CD1c-positive myeloid dendritic cell (primary cell): ENCODE measurements around the gene LCE1F.

ENCODE experiments used
- DNase-seq: peaks from one replicate; pipeline ENCODE4 v3.0.0-alpha.2; 2016; ENCODE audit errors: extremely low spot score

The LCE1F gene, protein sequence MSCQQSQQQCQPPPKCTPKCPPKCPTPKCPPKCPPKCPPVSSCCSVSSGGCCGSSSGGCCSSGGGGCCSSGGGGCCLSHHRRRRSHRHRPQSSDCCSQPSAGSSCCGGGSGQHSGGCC

DNA sequence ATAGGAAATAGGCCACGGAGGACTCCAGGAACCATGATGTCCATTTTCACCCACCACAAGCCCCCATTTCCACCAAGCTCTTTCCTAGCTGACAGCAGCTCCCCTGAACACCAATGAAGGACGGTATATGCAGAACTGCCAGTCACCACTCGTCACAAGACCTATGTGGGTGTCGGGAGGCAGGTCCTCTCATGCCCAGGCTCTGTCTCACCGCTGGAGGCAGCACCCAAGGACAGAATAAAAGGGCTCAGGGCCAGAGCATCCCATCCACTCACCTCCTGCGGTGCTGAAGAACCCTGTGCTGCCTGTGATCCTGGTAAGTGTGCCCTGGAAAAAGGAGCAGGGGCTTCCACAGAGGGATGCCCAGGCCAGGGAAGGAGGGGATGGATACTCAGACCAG lies at the start of gene LCE1F:
LCE1F (plus strand) TSS at position 266 of the 400 bp plus-strand sequence. CDS start 1,232 bp downstream, outside the sequence.
- DNase-seq = no peak

DNA sequence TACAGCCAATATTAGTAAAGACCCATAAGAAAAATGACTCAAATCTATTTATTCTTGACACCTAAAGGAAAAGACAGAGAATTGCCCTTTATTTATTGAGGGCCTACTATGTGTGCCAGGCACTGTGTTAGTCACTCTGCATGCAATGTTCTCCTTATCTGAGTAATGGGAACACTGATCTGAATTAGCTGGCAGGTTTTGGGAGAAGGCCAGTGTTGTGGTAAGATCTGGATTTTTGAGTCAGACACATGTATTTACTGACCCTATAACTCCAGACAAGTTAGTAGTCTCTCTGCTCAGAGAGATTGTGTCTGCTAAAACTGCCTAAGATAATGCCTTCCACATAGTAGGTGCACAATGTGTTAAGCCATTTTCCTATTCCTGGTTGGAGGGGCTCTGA lies 49.7 kb upstream of the LCE1F start:
- DNase-seq = no peak

- no peak for DNase-seq
Measured at GRCh38 chr1:152728986-152729385, 46.0 kb upstream of the LCE1F start.

DNA sequence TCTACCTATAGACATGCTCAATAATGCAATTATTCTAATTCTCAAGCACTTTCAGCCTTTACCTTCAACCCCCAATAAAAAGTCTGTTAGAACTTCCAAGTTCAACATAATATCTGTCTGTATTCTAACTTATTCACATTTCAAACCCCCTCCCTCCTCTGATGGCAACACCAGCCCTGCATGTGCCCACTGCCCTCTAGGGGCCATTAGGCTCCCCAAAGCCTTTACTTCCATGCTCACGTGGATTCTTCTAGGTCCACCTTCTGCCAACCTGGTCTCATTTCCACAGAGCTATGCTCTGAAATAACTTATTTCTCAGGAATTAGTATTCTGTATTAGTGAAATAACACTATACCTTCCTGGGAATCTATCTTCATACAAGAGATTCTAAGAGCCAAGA lies 39.3 kb upstream of the LCE1F start:
- no peak for DNase-seq

- no peak for DNase-seq
Measured at GRCh38 chr1:152737997-152738396, 36.9 kb upstream of the LCE1F start.

- DNase-seq = no peak
Measured at GRCh38 chr1:152739841-152740240, 35.1 kb upstream of the LCE1F start.

DNA sequence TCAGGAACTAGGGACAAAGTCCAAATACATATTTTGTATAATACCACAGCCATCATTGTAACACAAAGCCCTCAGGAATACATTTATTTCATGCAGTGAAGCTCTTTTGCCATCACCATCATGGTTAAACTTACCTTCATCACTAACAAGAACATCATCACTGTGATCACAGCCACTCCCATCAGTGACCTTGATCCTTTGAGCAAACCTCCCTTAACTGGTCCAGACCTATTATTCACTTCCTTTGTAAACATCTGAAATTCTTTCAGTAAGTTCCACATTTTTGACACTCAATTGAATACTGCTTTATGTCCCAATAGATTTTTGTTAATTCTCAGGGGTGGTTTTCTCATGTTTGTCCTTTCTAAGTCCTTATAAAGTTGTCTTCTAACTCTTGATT lies 33.3 kb upstream of the LCE1F start:
- DNase-seq = no peak

- DNase-seq = no peak
Measured at GRCh38 chr1:152743371-152744145, 31.4 kb upstream of the LCE1F start.

DNA sequence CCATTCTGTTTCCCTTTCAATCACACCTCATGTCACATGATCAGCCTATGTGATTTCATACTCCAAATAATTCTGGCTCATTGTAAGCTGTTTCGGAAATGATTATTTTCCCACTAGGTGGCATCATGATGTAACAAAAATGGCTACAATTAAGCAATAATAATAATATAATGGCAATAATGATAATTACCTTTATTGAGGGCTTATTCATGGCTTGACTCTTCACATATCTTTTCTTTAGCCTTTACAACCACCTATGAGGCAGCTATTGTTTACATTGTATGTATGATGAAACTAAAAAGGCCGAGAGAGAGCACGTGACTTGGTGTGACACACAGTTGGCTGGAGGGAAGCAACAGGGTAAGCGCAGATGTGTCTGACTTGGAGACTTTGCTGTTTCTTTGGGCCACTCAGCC lies 29.6 kb upstream of the LCE1F start:
- no peak for DNase-seq

DNA sequence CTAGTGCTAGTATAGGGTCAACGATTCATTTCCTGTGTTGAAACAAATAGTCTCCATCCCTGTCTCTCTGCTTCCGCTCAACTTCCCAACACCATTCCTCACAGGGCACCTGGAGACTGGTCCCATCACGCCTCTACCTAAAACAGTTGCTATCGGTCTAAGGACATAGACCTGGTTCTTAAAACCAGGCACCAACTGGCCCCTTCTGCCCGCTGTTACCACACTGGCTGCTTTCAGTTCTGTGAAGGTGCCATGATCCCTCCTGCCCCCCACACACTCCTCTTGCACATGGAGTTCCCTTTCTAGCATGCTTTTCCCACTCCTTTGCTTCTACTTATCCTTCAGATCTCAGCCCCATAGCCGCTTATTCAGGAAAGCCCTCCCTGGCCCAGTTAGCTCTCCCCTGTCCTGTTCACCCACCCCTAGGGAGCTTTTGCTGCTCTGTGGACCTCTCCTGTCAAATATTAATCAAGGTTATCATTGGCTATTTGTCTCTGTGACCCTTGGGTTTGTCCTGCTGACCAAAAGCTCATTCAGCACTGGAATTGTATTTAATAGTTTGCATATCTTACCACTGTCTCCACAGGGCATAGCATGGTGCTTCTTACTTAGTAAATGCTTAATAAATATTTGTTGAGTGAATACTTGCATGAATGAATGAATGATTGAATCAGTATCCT lies 29.0 kb upstream of the LCE1F start:
- no peak for DNase-seq

GRCh38 chr1:152747831-152748230 lies 27.1 kb upstream of the LCE1F start:
- no peak for DNase-seq

- no peak for DNase-seq
Measured at GRCh38 chr1:152752225-152752624, 22.7 kb upstream of the LCE1F start.

- no peak for DNase-seq
Measured at GRCh38 chr1:152753586-152753985, 21.4 kb upstream of the LCE1F start.

GRCh38 chr1:152756872-152757271 lies 18.1 kb upstream of the LCE1F start:
- DNase-seq = no peak

GRCh38 chr1:152757747-152758146 lies 17.2 kb upstream of the LCE1F start, which contains the start of gene KPRP:
KPRP (plus strand) TSS chr1:152758025; CDS start chr1:152759589, 1,564 bp downstream.
- DNase-seq = no peak

GRCh38 chr1:152758636-152759035 lies 16.3 kb upstream of the LCE1F start:
- no peak for DNase-seq

DNA sequence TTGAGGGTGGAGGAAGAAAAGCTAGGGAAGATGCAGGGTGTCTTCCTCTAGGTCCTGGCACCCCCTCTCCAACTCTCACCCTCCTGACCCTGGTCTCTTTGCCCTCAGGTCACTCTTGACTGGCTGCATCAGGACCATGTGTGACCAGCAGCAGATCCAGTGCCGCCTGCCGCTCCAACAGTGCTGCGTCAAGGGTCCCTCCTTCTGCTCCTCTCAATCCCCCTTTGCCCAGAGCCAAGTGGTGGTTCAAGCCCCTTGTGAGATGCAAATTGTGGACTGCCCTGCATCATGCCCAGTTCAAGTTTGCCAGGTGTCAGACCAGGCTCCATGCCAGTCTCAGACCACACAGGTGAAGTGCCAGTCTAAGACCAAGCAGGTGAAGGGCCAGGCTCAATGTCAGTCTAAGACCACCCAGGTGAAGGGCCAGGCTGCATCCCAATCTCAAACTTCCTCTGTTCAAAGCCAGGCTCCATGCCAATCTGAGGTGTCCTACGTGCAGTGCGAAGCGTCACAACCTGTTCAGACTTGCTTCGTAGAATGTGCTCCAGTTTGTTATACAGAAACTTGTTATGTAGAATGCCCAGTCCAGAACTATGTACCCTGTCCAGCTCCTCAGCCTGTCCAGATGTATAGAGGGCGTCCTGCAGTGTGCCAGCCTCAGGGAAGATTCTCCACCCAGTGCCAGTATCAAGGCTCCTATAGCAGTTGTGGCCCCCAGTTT lies 15.3 kb upstream of the LCE1F start:
- no peak for DNase-seq

DNA sequence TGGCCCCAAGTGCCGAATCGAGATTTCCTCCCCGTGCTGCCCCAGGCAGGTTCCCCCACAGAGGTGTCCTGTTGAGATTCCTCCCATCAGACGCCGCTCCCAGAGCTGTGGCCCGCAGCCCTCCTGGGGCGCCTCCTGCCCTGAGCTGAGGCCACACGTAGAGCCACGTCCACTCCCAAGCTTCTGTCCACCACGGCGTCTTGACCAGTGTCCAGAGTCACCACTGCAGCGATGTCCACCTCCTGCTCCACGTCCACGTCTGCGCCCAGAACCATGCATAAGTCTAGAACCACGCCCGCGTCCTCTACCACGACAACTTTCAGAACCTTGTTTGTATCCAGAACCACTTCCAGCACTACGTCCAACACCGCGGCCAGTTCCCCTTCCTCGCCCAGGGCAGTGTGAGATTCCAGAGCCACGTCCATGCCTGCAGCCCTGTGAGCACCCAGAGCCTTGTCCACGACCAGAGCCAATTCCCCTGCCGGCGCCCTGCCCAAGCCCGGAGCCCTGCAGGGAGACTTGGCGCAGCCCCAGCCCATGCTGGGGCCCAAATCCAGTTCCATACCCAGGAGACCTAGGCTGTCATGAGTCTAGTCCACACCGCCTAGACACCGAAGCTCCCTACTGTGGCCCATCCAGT lies 14.3 kb upstream of the LCE1F start:
- no peak for DNase-seq

GRCh38 chr1:152761609-152762213 lies 13.2 kb upstream of the LCE1F start:
- DNase-seq = no peak

DNA sequence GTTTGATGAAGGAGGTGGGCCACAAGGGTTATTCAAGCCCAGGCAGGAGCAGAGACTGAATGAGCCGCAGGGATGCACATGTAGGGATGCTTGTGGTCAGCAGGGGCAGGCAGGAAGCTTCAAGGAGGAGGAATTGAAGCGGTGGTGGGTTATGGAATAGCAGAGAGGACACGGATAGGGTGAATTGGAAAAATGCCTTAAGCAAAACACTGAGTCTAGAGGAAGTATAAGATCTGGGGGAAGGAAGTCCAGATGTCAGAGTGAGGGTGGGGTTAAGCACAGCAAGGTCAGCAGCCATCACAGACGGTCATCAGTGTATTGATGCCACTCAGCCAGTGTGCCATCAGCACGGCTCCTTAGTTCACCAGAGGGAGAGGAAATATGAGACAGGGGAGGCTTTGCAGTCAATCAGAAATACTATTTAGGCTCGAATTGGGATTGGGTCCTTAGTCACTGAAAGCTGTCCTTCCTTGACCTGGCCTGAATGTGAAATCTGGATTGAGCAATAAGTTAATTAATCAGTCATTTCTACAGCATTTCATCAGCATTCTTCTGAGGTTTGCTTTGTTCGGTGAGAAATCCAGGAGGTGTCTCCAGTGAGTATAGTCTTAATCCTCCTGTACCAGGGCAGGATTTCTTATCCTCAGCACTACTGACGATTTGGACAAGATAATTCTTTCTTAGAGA lies 6.0 kb upstream of the LCE1F start:
- DNase-seq = no peak

DNA sequence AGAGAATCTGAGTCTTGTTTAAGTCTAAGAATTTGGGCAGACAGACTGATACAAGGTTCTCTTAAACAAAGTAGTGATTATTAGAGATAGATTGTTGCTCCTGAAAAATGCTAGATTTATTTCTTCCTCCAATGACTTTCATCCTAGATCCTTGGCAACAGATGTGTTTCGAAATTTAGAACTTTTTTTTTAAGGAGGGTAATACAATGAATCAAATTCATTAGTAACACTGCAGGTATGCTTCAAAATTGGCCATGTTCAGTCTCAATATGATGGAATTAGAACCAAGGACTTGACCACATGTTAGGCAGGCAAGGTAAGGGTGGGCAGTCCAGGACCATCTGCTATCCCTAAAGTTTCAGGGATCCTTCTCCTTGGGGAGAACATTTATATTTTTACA lies 4.5 kb upstream of the LCE1F start:
- DNase-seq = no peak
